HG02623 (cell line): ENCODE results near the gene FKBP1B.
"Not testable (repeated sequence)": the region's sequence is repeated elsewhere in the genome, so short reads cannot be mapped to it uniquely, and the experiment has no call there.

Experiments
- ATAC-seq: cut with Tn5 transposase; IDR thresholded peaks from one replicate; pipeline ENCODE4 v1.9.1; 2021; ENCODE audit warnings: moderate library complexity; ENCODE audit not compliant: unreplicated experiment

The FKBP1B gene

GRCh38 chr2:24022324-24022974, 27.1 kb upstream of the FKBP1B start:
- ATAC-seq, result no peak

- no peak for ATAC-seq
Observed at GRCh38 chr2:24022975-24023575, 26.5 kb upstream of the FKBP1B start.

- ATAC-seq, result no peak
Observed at GRCh38 chr2:24024018-24024417, 25.5 kb upstream of the FKBP1B start.

GRCh38 chr2:24024996-24025663, 24.4 kb upstream of the FKBP1B start:
- no peak for ATAC-seq

GRCh38 chr2:24026233-24026632, 23.3 kb upstream of the FKBP1B start:
- no peak for ATAC-seq

- no peak for ATAC-seq
Observed at GRCh38 chr2:24038786-24039499, 10.6 kb upstream of the FKBP1B start.

GRCh38 chr2:24040511-24040910, 9.0 kb upstream of the FKBP1B start:
- ATAC-seq, result no peak

GRCh38 chr2:24043133-24043532, 6.4 kb upstream of the FKBP1B start:
- ATAC-seq, result not testable (repeated sequence)

GRCh38 chr2:24045511-24046508, 3.7 kb upstream of the FKBP1B start:
- ATAC-seq, result no peak

- no peak for ATAC-seq
Observed at GRCh38 chr2:24046599-24046929, 3.0 kb upstream of the FKBP1B start.

GRCh38 chr2:24046930-24047702, 2.4 kb upstream of the FKBP1B start, which contains the start of gene WDCP:
Gene WDCP (minus strand): TSS chr2:24047391. CDS start chr2:24039494, 7,897 bp downstream.
- ATAC-seq, result peak; percentile 99

- ATAC-seq, result no peak
Observed at GRCh38 chr2:24047703-24048033, 1.9 kb upstream of the FKBP1B start.

- no peak for ATAC-seq
Observed at GRCh38 chr2:24048769-24049484, 614 bp upstream of the FKBP1B start.

GRCh38 chr2:24050041-24050979, 769 bp downstream of the FKBP1B start:
- no peak for ATAC-seq

- no peak for ATAC-seq
Observed at GRCh38 chr2:24051833-24052232, 2.3 kb downstream of the FKBP1B start.

- no peak for ATAC-seq
Observed at GRCh38 chr2:24052951-24053350, 3.4 kb downstream of the FKBP1B start.

GRCh38 chr2:24054366-24055010, 4.9 kb downstream of the FKBP1B start:
- no peak for ATAC-seq

GRCh38 chr2:24055750-24056149, 6.2 kb downstream of the FKBP1B start:
- no peak for ATAC-seq
